Measurements from ENCODE around the gene ADRA1B. TPM values are rescaled to one million over a fixed set of nuclear protein-coding genes. Genes with fewer than 3 reads are reported as not detected.

ADRA1B gene
- total and polyA plus RNA-seq, 2 donors (not counting 3 experiments of a cell fraction or from before 2014, with no cell fraction given) = 0.77 TPM; not detected in 1

GRCh38 chr5:160018945-160019625, 102.8 kb downstream of the ADRA1B start:
- peaks cover 0 to 4% of the 10 kb centered on the region in 2 experiments for H3K36me3 ChIP-seq (ENCODE audit: control insufficient read depth in 2 of 2, extremely low read depth in 1 of 2, insufficient read depth in 2 of 2, low read length in 2 of 2)
- DNase-seq (ENCODE audit: low read depth, low spot score) = no peak
- no peak overlapping the region for H3K27ac ChIP-seq (ENCODE audit: insufficient read depth, low read depth, low read length)
- no peak overlapping the region for H3K9ac ChIP-seq (replicated peaks; ENCODE audit: extremely low read depth, insufficient read depth, low read length)
- ChIA-PET POLR2A (no interaction called here), CTCF (interaction anchor here (0.6 to 8.4 kb wide), 2 partner anchors 203 to 373 kb away, joined by 3 to 254 read pairs; no protein-coding TSS in a partner anchor)
- no peaks in the 10 kb centered on the region for H3K27me3 ChIP-seq (ENCODE audit: control insufficient read depth in 2 of 2, insufficient read depth in 2 of 2, low read length in 2 of 2)
- TF ChIP-seq MYC (IDR thresholded peaks at IDR 0.05; ENCODE audit: low read depth, low read length) (no peak), MAX (IDR thresholded peaks at IDR 0.05; ENCODE audit: insufficient read depth, insufficient read length) (no peak), EZH2 (IDR thresholded peaks at IDR 0.05; ENCODE audit: borderline replicate concordance, low read depth, low read length, severe bottlenecking) (no peak), GATA2 (IDR thresholded peaks at IDR 0.05; ENCODE audit: insufficient read depth, insufficient read length, low read depth, low read length) (no peak), POLR2AphosphoS5 (IDR thresholded peaks at IDR 0.05; ENCODE audit: insufficient read depth, low read depth, low read length) (no peak), CTCF (IDR thresholded peaks at IDR 0.05; ENCODE audit: extremely low read depth in 1 of 2, insufficient read depth in 1 of 2, low read depth in 1 of 2, low read length in 2 of 2) (no peak), POLR2A (IDR thresholded peaks at IDR 0.05; ENCODE audit: low read depth, low read length) (no peak), FOS (IDR thresholded peaks at IDR 0.05; ENCODE audit: borderline replicate concordance, insufficient read depth, low read length) (no peak), JUN (IDR thresholded peaks at IDR 0.05; ENCODE audit: borderline replicate concordance, insufficient read depth, insufficient read length, low read depth) (no peak)
- peaks cover 5% of the 10 kb centered on the region for H3K79me2 ChIP-seq (ENCODE audit: control insufficient read depth, insufficient read depth, low read length)
- H3K4me3 ChIP-seq (replicated peaks in 1 of 3; ENCODE audit: insufficient read depth in 1 of 3, low read depth in 1 of 3, low read length in 3 of 3) = no peak overlapping the region
- intact Hi-C loops (cut with micrococcal nuclease) = no loop called here
- dilution Hi-C loops (cut with MboI; ENCODE audit: extremely low pct_ligation_motif_present, low sequenced_read_pairs) = no loop called here
- FAIRE-seq = no peak
- H3K9me3 ChIP-seq (replicated peaks; ENCODE audit: control insufficient read depth, insufficient read depth, low read length) = no peaks in the 10 kb centered on the region
- H3K9me1 ChIP-seq (replicated peaks; ENCODE audit: control insufficient read depth, extremely low read depth, insufficient read depth, low read length) = no peaks in the 10 kb centered on the region
- H4K20me1 ChIP-seq (replicated peaks; ENCODE audit: control insufficient read depth, extremely low read depth, insufficient read depth, low read length) = no peaks in the 10 kb centered on the region
- no TSS peak for BruUV-seq (replicated peaks)
- peaks cover 15% of the 10 kb centered on the region for H3K4me1 ChIP-seq (ENCODE audit: control insufficient read depth, extremely low read depth, insufficient read depth, low read length)
- no peak overlapping the region for H2AFZ ChIP-seq (ENCODE audit: low read depth, low read length)
- no peak overlapping the region for H3K4me2 ChIP-seq (ENCODE audit: insufficient read depth, low read length)
